Trophoblast cell (in vitro differentiated cells and primary cell): ENCODE results near the gene MYO1A.
A peak's percentile ranks its signal among the peaks of the same experiment; 100 is the strongest.

Source experiments
- DNase-seq, 2 donors: peaks; one replicate each; pipeline ENCODE4 v3.0.0-alpha.2; 2016
- H2AFZ ChIP-seq: 2 replicates; pipeline ENCODE4 v1.6.1; 2013; ENCODE audit warnings: low read length, moderate library complexity, mild to moderate bottlenecking; ENCODE audit not compliant: insufficient read depth, poor library complexity
- H2AK5ac ChIP-seq: 2 replicates; pipeline ENCODE4 v1.6.1; 2013; ENCODE audit warnings: mild to moderate bottlenecking, low read length
- H2BK120ac ChIP-seq: 2 replicates; pipeline ENCODE4 v1.6.1; 2013; ENCODE audit warnings: low read length, mild to moderate bottlenecking, moderate library complexity; ENCODE audit not compliant: insufficient read depth, poor library complexity
- H2BK12ac ChIP-seq: 2 replicates; pipeline ENCODE4 v1.6.1; 2013; ENCODE audit warnings: mild to moderate bottlenecking, low read length, moderate library complexity
- H2BK5ac ChIP-seq: 2 replicates; pipeline ENCODE4 v1.6.1; 2013; ENCODE audit warnings: low read length, low read depth, moderate library complexity, mild to moderate bottlenecking; ENCODE audit not compliant: poor library complexity
- H3K14ac ChIP-seq: 2 replicates; pipeline ENCODE4 v1.6.1; 2013; ENCODE audit warnings: mild to moderate bottlenecking, low read length
- H3K18ac ChIP-seq: 2 replicates; pipeline ENCODE4 v1.6.1; 2013; ENCODE audit warnings: mild to moderate bottlenecking, low read length
- H3K23ac ChIP-seq: 2 replicates; pipeline ENCODE4 v1.6.1; 2013; ENCODE audit warnings: low read length
- H3K27ac ChIP-seq: 2 replicates; pipeline ENCODE4 v1.5.1; 2013; ENCODE audit warnings: low read depth, mild to moderate bottlenecking, inconsistent platforms, low read length, moderate library complexity
- H3K27me3 ChIP-seq: 2 replicates; pipeline ENCODE4 v1.6.1; 2013; ENCODE audit warnings: inconsistent platforms, mild to moderate bottlenecking, low read length, moderate library complexity; ENCODE audit not compliant: insufficient read depth
- H3K36me3 ChIP-seq, 2 experiments: 1 replicate in 1 of 2; 2 replicates in 1 of 2; pipeline ENCODE4 v1.6.1; 2013; ENCODE audit warnings: low read length in 2 of 2, mild to moderate bottlenecking in 2 of 2, moderate library complexity in 1 of 2; ENCODE audit not compliant: insufficient read depth in 2 of 2, control insufficient read depth in 1 of 2
- H3K4ac ChIP-seq: 2 replicates; pipeline ENCODE4 v1.6.1; 2013; ENCODE audit warnings: low read depth, mild to moderate bottlenecking, low read length, moderate library complexity
- H3K4me1 ChIP-seq, 2 experiments: 1 replicate in 1 of 2; 2 replicates in 1 of 2; pipeline ENCODE4 v1.6.1; 2013; ENCODE audit warnings: low read length in 2 of 2, mild to moderate bottlenecking in 2 of 2, moderate library complexity in 1 of 2; ENCODE audit not compliant: insufficient read depth in 2 of 2, control insufficient read depth in 1 of 2
- H3K4me2 ChIP-seq: 2 replicates; pipeline ENCODE4 v1.6.1; 2013; ENCODE audit warnings: inconsistent platforms, mild to moderate bottlenecking, low read length, moderate library complexity
- H3K4me3 ChIP-seq: 2 replicates; pipeline ENCODE4 v1.5.1; 2013; ENCODE audit warnings: mild to moderate bottlenecking, low read depth, low read length, inconsistent platforms
- H3K79me1 ChIP-seq: one replicate; pipeline ENCODE4 v1.6.1; 2013; ENCODE audit warnings: low read length
- H3K79me2 ChIP-seq: 2 replicates; pipeline ENCODE4 v1.6.1; 2013; ENCODE audit warnings: low read length, mild to moderate bottlenecking; ENCODE audit not compliant: control insufficient read depth, insufficient read depth, poor library complexity
- H3K9ac ChIP-seq: 2 replicates; pipeline ENCODE4 v1.6.1; 2013; ENCODE audit warnings: mild to moderate bottlenecking, low read length
- H3K9me3 ChIP-seq: 2 replicates; pipeline ENCODE4 v1.6.1; 2013; ENCODE audit warnings: low read depth, mild to moderate bottlenecking, control low read depth, inconsistent platforms, low read length; ENCODE audit not compliant: insufficient read depth
- H4K12ac ChIP-seq: 2 replicates; pipeline ENCODE4 v1.6.1; 2013; ENCODE audit warnings: low read depth, mild to moderate bottlenecking, low read length, moderate library complexity
- H4K8ac ChIP-seq: 2 replicates; pipeline ENCODE4 v1.6.1; 2013; ENCODE audit warnings: low read depth, mild to moderate bottlenecking, low read length, moderate library complexity
- H4K91ac ChIP-seq: one replicate; pipeline ENCODE4 v1.6.1; 2013; ENCODE audit warnings: low read depth, mild to moderate bottlenecking, low read length, moderate library complexity
- WGBS: extraction: QIAGEN DNeasy Blood & Tissue Kit; methylation state at CpG from one replicate; pipeline ENCODE4 v1.1.7; 2013; ENCODE audit warnings: missing lambda C conversion rate; ENCODE audit not compliant: insufficient read length, insufficient coverage; ENCODE audit errors: extremely low coverage; 5-methylcytosine and 5-hydroxymethylcytosine counted together

MYO1A gene

DNA sequence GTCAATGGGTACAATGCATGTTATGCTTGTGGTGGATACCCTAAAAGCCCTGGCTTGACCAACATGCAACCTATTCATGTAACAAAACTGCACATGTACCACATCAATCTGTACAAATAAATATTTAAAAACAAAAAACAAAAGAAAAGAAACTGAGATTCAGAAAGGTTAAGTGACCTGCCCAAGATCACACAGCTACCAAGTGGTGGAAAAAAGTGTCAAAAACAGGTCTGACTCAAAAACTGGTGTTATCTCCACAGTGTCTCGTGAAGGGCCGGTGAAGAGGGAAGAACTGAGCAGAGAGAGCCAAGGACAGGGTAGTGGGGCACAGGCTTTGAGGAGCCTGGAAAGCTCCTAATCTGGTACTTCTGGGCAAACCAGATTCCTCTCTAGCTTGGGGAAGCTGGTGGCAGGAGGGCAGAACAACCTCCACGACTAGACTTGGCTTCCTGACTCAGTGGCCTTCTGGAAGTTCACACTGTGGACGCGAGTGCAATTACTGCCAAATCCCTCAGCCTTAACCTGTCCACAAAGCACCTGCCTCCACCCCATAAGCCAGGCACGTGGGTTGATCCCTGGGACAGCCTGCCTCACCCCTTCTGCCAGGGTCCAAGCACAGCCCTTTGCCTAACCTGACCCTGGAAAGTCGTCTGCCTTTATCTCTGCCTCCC lies 59.1 kb downstream of the MYO1A start:
- Histone ChIP-seq H4K8ac (no peak overlapping the region), H3K79me1 (peaks cover 2% of the 10 kb centered on the region), H3K9me3 (peaks cover 8% of the 10 kb centered on the region), H3K18ac (no peak overlapping the region), H3K23ac (no peak overlapping the region), H4K91ac (no peak overlapping the region), H3K4me3 (no peak overlapping the region), H3K4me2 (no peak overlapping the region), H2AFZ (no peak overlapping the region), H2BK5ac (no peak overlapping the region), H2BK12ac (no peak overlapping the region), H3K4ac (no peak overlapping the region), H2AK5ac (no peak overlapping the region), H3K27ac (no peak overlapping the region), H3K14ac (no peak overlapping the region), H3K9ac (peak overlapping the region; percentile 59), H3K79me2 (no peaks in the 10 kb centered on the region), H2BK120ac (no peak overlapping the region), H4K12ac (no peak overlapping the region), H3K36me3 (no peaks in the 10 kb centered on the region), H3K4me1 (peaks cover 4 to 6% of the 10 kb centered on the region in 2 experiments), H3K27me3 (no peaks in the 10 kb centered on the region)
- DNase-seq = peak; percentile 19 to 69
- WGBS = no CpG with 5 or more reads among the region's 7 CpGs

DNA sequence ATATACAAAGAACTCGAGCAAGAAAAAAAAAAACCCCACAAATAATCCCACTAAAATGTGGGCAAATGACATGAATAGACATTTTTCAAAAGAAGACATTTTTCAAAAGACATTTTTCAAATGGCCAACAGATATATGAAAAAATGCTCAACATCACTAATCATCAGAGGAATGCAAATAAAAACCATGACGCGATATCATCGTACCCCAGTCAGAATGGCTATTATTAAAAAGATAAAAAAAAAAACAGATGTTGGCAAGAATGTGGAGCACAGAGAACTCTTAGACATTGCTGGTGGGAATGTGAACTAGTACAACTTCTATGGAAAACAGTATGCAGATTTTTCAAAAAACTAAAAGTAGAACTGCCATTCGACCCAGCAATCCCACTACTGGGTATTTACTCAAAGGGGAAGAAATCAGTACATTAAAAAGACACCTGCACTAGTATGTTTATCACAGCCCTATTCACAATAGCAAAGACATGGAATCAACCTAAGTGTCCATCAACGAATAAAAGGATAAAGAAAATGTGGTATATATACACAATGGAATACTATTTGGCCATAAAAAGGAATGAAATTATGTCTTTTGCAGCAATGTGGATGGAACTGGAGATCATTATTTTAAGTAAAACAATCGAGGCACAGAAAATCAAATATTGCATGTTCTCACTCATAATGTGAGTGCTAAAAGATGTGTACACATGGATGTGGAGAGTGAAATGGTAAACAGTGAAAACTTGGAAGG lies 59.9 kb downstream of the MYO1A start:
- H4K91ac ChIP-seq = no peak overlapping the region
- peaks cover 2% of the 10 kb centered on the region for H3K9me3 ChIP-seq
- WGBS = no CpG with 5 or more reads among the region's 7 CpGs
- H3K14ac ChIP-seq = no peak overlapping the region
- no peak overlapping the region for H2BK12ac ChIP-seq
- no peak overlapping the region for H3K4me3 ChIP-seq
- H4K8ac ChIP-seq = no peak overlapping the region
- no peaks in the 10 kb centered on the region for H3K79me2 ChIP-seq
- H3K4ac ChIP-seq = no peak overlapping the region
- no peak overlapping the region for H2BK120ac ChIP-seq
- H3K36me3 ChIP-seq = no peaks in the 10 kb centered on the region
- H3K79me1 ChIP-seq = peaks cover 2% of the 10 kb centered on the region
- H3K9ac ChIP-seq = no peak overlapping the region
- peaks cover 4 to 7% of the 10 kb centered on the region in 2 experiments for H3K4me1 ChIP-seq
- H2AK5ac ChIP-seq = no peak overlapping the region
- no peak overlapping the region for H3K4me2 ChIP-seq
- no peak overlapping the region for H2BK5ac ChIP-seq
- H3K18ac ChIP-seq = no peak overlapping the region
- H4K12ac ChIP-seq = no peak overlapping the region
- H3K27me3 ChIP-seq = no peaks in the 10 kb centered on the region
- peak in 1 of 2 donors; percentile 87 for DNase-seq
- H3K27ac ChIP-seq = no peak overlapping the region
- no peak overlapping the region for H2AFZ ChIP-seq
- no peak overlapping the region for H3K23ac ChIP-seq

DNA sequence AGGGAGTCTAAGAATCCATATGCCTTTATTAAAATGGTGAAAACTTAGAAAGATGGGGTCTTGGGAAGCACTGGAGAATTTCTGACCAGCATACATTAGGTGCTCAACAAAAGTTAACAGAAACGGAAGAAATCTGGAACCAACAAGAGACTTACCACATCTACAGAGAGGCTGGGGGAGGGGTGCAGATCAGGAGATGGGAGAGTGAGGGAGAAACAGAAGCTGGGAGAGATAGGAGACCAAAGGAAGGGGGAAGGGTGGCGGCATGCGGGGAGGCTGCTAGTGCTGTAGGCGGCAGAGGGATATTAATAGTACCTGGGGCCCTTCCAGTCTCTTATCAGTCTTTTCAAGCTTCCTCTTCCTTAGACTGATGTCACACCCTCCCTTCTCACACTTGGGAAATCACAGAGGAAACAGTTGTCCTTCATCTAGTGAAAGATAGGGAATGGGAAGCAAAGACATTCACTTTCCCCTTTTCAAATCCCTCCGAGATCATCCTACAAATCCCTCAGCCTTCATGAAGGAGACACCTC lies 61.7 kb downstream of the MYO1A start:
- Histone ChIP-seq H2AFZ (no peak overlapping the region), H3K4me2 (no peak overlapping the region), H2BK120ac (no peak overlapping the region), H3K27me3 (no peaks in the 10 kb centered on the region), H3K18ac (no peak overlapping the region), H3K79me2 (no peaks in the 10 kb centered on the region), H2BK12ac (no peak overlapping the region), H3K36me3 (no peaks in the 10 kb centered on the region), H3K4ac (no peak overlapping the region), H3K79me1 (peaks cover 2% of the 10 kb centered on the region), H3K4me1 (peaks cover 4 to 7% of the 10 kb centered on the region in 2 experiments), H3K27ac (no peak overlapping the region), H3K23ac (no peak overlapping the region), H4K91ac (no peak overlapping the region), H3K9me3 (peaks cover 2% of the 10 kb centered on the region), H3K9ac (no peak overlapping the region), H4K12ac (no peak overlapping the region), H3K4me3 (no peak overlapping the region), H3K14ac (no peak overlapping the region), H2BK5ac (no peak overlapping the region), H2AK5ac (no peak overlapping the region), H4K8ac (no peak overlapping the region)
- WGBS = no CpG with 5 or more reads among the region's 5 CpGs
- DNase-seq = peak in 1 of 2 donors; percentile 27

DNA sequence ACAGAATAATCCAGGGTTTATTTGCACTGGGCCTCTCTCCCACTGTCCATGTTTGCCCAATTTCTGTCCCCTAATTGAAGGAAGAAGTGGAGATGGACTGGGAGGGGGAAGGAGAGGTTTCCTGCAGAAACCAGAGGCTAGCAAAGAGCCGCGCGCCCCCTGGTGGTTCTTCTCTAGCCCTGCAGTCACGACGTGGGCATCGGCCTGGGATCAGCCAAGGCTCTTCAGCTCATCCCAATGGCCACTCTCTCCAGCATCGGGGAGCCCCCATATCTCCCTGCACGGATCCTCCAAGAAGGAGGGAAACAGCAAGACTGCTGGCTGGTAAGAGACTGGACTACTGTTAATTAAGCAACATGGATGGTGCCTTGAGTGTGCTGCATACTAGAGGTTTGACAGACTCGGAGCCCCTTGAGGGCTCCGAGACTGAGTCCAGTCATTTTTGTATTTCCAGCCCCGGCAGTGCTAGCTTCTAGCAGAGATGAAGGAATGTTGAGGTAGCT lies 62.3 kb downstream of the MYO1A start:
- Histone ChIP-seq H3K23ac (no peak overlapping the region), H4K91ac (no peak overlapping the region), H3K79me2 (no peaks in the 10 kb centered on the region), H3K18ac (no peak overlapping the region), H2AK5ac (no peak overlapping the region), H3K36me3 (no peaks in the 10 kb centered on the region), H2BK5ac (no peak overlapping the region), H3K4me3 (no peak overlapping the region), H2BK120ac (no peak overlapping the region), H3K27ac (no peak overlapping the region), H2BK12ac (no peak overlapping the region), H3K9me3 (peaks cover 2% of the 10 kb centered on the region), H3K4ac (no peak overlapping the region), H3K79me1 (peaks cover 2% of the 10 kb centered on the region), H2AFZ (no peak overlapping the region), H3K27me3 (no peaks in the 10 kb centered on the region), H3K9ac (no peak overlapping the region), H4K12ac (no peak overlapping the region), H3K4me1 (peaks cover 4 to 7% of the 10 kb centered on the region in 2 experiments), H4K8ac (no peak overlapping the region), H3K14ac (no peak overlapping the region), H3K4me2 (no peak overlapping the region)
- DNase-seq = peak; percentile 73 to 91
- no CpG with 5 or more reads among the region's 11 CpGs for WGBS
